Endothelial cell of umbilical vein (primary cell): ENCODE data around the gene OR6X1. TPM values are rescaled to one million over a fixed set of nuclear protein-coding genes. Genes with fewer than 3 reads are reported as not detected.
"Not testable (repeated sequence)": the region's sequence is repeated elsewhere in the genome, so short reads cannot be mapped to it uniquely, and the experiment has no call there.

Experiments used
- BruUV-seq: library from RNA; stranded (reverse); fragments of 400-500 nt; replicated peaks from 2 replicates; lab custom pipeline; 2021; lab: Mats Ljungman, UMichigan
- CTCF ChIA-PET: fragments of 300-600, 350-600 bp; sonication (Branson Sonifier 250); formaldehyde crosslinking; loops from one replicate; lab custom pipeline; 2021; ENCODE audit warnings: antibody characterized with exemption, inconsistent platforms; lab: Charles Lee
- POLR2A ChIA-PET: fragments of 300-600, 350-600 bp; sonication (Branson Sonifier 250); formaldehyde crosslinking; loops from one replicate; lab custom pipeline; 2021; ENCODE audit warnings: antibody characterized with exemption, inconsistent platforms; lab: Charles Lee
- DNase-seq: peaks from one replicate; pipeline ENCODE4 v3.0.0-alpha.2; 2011; ENCODE audit warnings: low read depth, low spot score
- FAIRE-seq: peaks from 2 replicates; lab custom pipeline; 2011; peaks lifted over from hg19 to GRCh38; lab: Jason Lieb, UNC
- H2AFZ ChIP-seq: 2 replicates; pipeline ENCODE4 v1.6.0; 2012; ENCODE audit warnings: low read depth, low read length, control low read depth, inconsistent platforms
- H3K27ac ChIP-seq: 2 replicates; pipeline ENCODE4 v1.5.1; 2011; ENCODE audit warnings: low read depth, mild to moderate bottlenecking, control low read depth, low read length, moderate library complexity; ENCODE audit not compliant: insufficient read depth
- H3K27me3 ChIP-seq, 2 experiments: 2 replicates each; pipeline versions ENCODE4 v1.6.0 to v1.6.1; 2011; ENCODE audit warnings: low read length in 2 of 2, mixed read lengths in 1 of 2; ENCODE audit not compliant: control insufficient read depth in 2 of 2, insufficient read depth in 2 of 2
- H3K36me3 ChIP-seq, 2 experiments: 2 replicates in 1 of 2; 3 replicates in 1 of 2; pipeline ENCODE4 v1.5.1; 2011; ENCODE audit warnings: low read length in 2 of 2, mild to moderate bottlenecking in 1 of 2, moderate library complexity in 1 of 2; ENCODE audit not compliant: control insufficient read depth in 2 of 2, insufficient read depth in 2 of 2; ENCODE audit errors: extremely low read depth in 1 of 2
- H3K4me1 ChIP-seq: 3 replicates; pipeline ENCODE4 v1.5.1; 2011; ENCODE audit warnings: mild to moderate bottlenecking, low read length; ENCODE audit not compliant: control insufficient read depth, insufficient read depth; ENCODE audit errors: extremely low read depth
- H3K4me2 ChIP-seq: 2 replicates; pipeline ENCODE4 v1.6.1; 2011; ENCODE audit warnings: low read length, control low read depth, mixed read lengths; ENCODE audit not compliant: insufficient read depth
- H3K4me3 ChIP-seq, 3 experiments: fragments of 200-600 bp in 1 of 3; sonication (generic), shearing (Covaris generic) in 1 of 3; replicated peaks in 1 of 3; 2 replicates each; pipeline ENCODE4 v1.5.1; 2011 to 2016; ENCODE audit warnings: control low read depth in 3 of 3, low read length in 3 of 3, mild to moderate bottlenecking in 2 of 3, inconsistent platforms in 1 of 3, low read depth in 1 of 3, moderate library complexity in 1 of 3; ENCODE audit not compliant: insufficient read depth in 1 of 3
- H3K79me2 ChIP-seq: 2 replicates; pipeline ENCODE4 v1.6.0; 2012; ENCODE audit warnings: low read length, inconsistent platforms; ENCODE audit not compliant: control insufficient read depth, insufficient read depth
- H3K9ac ChIP-seq: replicated peaks from 2 replicates; pipeline ENCODE3; 2011; ENCODE audit warnings: low read length, control low read depth; ENCODE audit not compliant: insufficient read depth; ENCODE audit errors: extremely low read depth
- H3K9me1 ChIP-seq: replicated peaks from 3 replicates; pipeline ENCODE4 v1.6.0; 2011; ENCODE audit warnings: mild to moderate bottlenecking, low read length; ENCODE audit not compliant: control insufficient read depth, insufficient read depth; ENCODE audit errors: extremely low read depth
- H3K9me3 ChIP-seq: replicated peaks from 2 replicates; pipeline ENCODE4 v1.5.1; 2012; ENCODE audit warnings: low read length, inconsistent platforms; ENCODE audit not compliant: control insufficient read depth, insufficient read depth
- H4K20me1 ChIP-seq: replicated peaks from 2 replicates; pipeline ENCODE3; 2011; ENCODE audit warnings: mild to moderate bottlenecking, low read length; ENCODE audit not compliant: control insufficient read depth, insufficient read depth; ENCODE audit errors: extremely low read depth
- CTCF ChIP-seq, 2 donors: IDR thresholded peaks; 1 replicate in 1 of 2; 2 replicates in 1 of 2; pipeline ENCODE4 v1.5.1; 2011; ENCODE audit warnings: low read length in 2 of 2, mild to moderate bottlenecking in 2 of 2, moderate library complexity in 2 of 2, control low read depth in 1 of 2, inconsistent platforms in 1 of 2, low read depth in 1 of 2; ENCODE audit not compliant: insufficient read depth in 1 of 2; ENCODE audit errors: extremely low read depth in 1 of 2
- EZH2 ChIP-seq: IDR thresholded peaks from 2 replicates; pipeline ENCODE4 v1.6.1; 2012; ENCODE audit warnings: borderline replicate concordance, low read depth, mild to moderate bottlenecking, moderate library complexity, low read length, inconsistent platforms; ENCODE audit not compliant: severe bottlenecking
- FOS ChIP-seq: IDR thresholded peaks from 2 replicates; pipeline ENCODE4 v1.6.1; 2011; ENCODE audit warnings: mild to moderate bottlenecking, low read length, moderate library complexity, borderline replicate concordance; ENCODE audit not compliant: insufficient read depth
- GATA2 ChIP-seq: IDR thresholded peaks from 2 replicates; pipeline ENCODE4 v1.7.0; 2011; ENCODE audit warnings: low read depth, mild to moderate bottlenecking, moderate library complexity, mixed read lengths, low read length; ENCODE audit not compliant: insufficient read length, insufficient read depth
- JUN ChIP-seq: IDR thresholded peaks from 2 replicates; pipeline ENCODE4 v1.6.1; 2011; ENCODE audit warnings: borderline replicate concordance, low read depth; ENCODE audit not compliant: insufficient read length, insufficient read depth
- MAX ChIP-seq: IDR thresholded peaks from 2 replicates; pipeline ENCODE4 v1.6.1; 2011; ENCODE audit not compliant: insufficient read depth, insufficient read length
- MYC ChIP-seq: IDR thresholded peaks from one replicate; pipeline ENCODE4 v1.6.1; 2011; ENCODE audit warnings: mild to moderate bottlenecking, low read depth, low read length
- POLR2A ChIP-seq: IDR thresholded peaks from 2 replicates; pipeline ENCODE4 v1.6.1; 2012; ENCODE audit warnings: low read depth, mild to moderate bottlenecking, control low read depth, low read length
- POLR2AphosphoS5 ChIP-seq: IDR thresholded peaks from 2 replicates; pipeline ENCODE4 v1.6.1; 2012; ENCODE audit warnings: low read depth, mild to moderate bottlenecking, control low read depth, low read length, moderate library complexity; ENCODE audit not compliant: insufficient read depth
- dilution Hi-C: fragments of 300-500 bp; cut with MboI; formaldehyde crosslinking; loops from one replicate; pipeline ENCODE4 v1.15.0; 2019; ENCODE audit warnings: low sequenced_read_pairs; ENCODE audit not compliant: extremely low pct_ligation_motif_present
- intact Hi-C: fragments of 100-400 bp; cut with micrococcal nuclease; formaldehyde crosslinking; loops from one replicate; pipeline ENCODE4 v1.10.0; 2022
- polyA plus RNA-seq, 4 experiments: library from polyadenylated mRNA; depleted of rRNA in 3 of 4; stranded (reverse) in 3 of 4; unstranded in 1 of 4; fragments of >200 nt; gene quantifications; 2 replicates each; pipeline versions ENCODE4 v1.2.1 to v1.2.3, GENCODE V29; 2011 to 2012; ENCODE audit warnings: missing spikeins in 1 of 4
- total RNA-seq: library from RNA; stranded (reverse); gene quantifications from 2 replicates; pipeline ENCODE4 v1.2.3, GENCODE V29; 2021

OR6X1 gene
- total and polyA plus RNA-seq, 2 donors (not counting 3 experiments of a cell fraction or from before 2014, with no cell fraction given), result not detected

- Histone ChIP-seq H3K27ac (no peak overlapping the region), H3K4me3 (no peak overlapping the region), H3K4me1 (no peaks in the 10 kb centered on the region), H3K9me3 (no peaks in the 10 kb centered on the region), H4K20me1 (no peaks in the 10 kb centered on the region), H3K27me3 (no peaks in the 10 kb centered on the region), H3K9ac (no peak overlapping the region), H3K79me2 (no peaks in the 10 kb centered on the region), H3K9me1 (no peaks in the 10 kb centered on the region), H3K36me3 (no peaks in the 10 kb centered on the region), H2AFZ (no peak overlapping the region), H3K4me2 (no peak overlapping the region)
- ChIA-PET POLR2A (no interaction called here), CTCF (no interaction called here)
- intact Hi-C loops (no loop called here), dilution Hi-C loops (no loop called here)
- DNase-seq, result no peak
- no peak for FAIRE-seq
- no peak for TF ChIP-seq POLR2A
- TF ChIP-seq MYC, result no peak
- TF ChIP-seq JUN, result no peak
- TF ChIP-seq POLR2AphosphoS5, result no peak
- TF ChIP-seq FOS, result no peak
- no TSS peak for BruUV-seq
Measured at GRCh38 chr11:123753110-123753509, 1.2 kb downstream of the OR6X1 start.

- Histone ChIP-seq H3K4me3 (no peak overlapping the region), H3K4me2 (no peak overlapping the region), H3K4me1 (no peaks in the 10 kb centered on the region), H3K27ac (no peak overlapping the region), H3K9ac (no peak overlapping the region), H2AFZ (no peak overlapping the region), H3K9me1 (no peaks in the 10 kb centered on the region), H3K36me3 (no peaks in the 10 kb centered on the region), H3K9me3 (no peaks in the 10 kb centered on the region), H4K20me1 (no peaks in the 10 kb centered on the region), H3K27me3 (no peaks in the 10 kb centered on the region), H3K79me2 (no peaks in the 10 kb centered on the region)
- ChIA-PET CTCF (no interaction called here), POLR2A (no interaction called here)
- intact Hi-C loops (no loop called here), dilution Hi-C loops (no loop called here)
- FAIRE-seq, result no peak
- BruUV-seq, result no TSS peak
- TF ChIP-seq EZH2 (no peak), POLR2A (no peak), MYC (no peak), JUN (no peak), GATA2 (no peak), MAX (no peak), POLR2AphosphoS5 (no peak), CTCF (IDR thresholded peaks at IDR 0.05; ENCODE audit: extremely low read depth in 1 of 2, insufficient read depth in 1 of 2, low read depth in 1 of 2, low read length in 2 of 2) (no peak), FOS (no peak)
- no peak for DNase-seq
Measured at GRCh38 chr11:123751781-123752180, 2.5 kb downstream of the OR6X1 start.

- dilution Hi-C loops, H3K9me1 ChIP-seq, FAIRE-seq, H3K36me3 ChIP-seq, CTCF ChIA-PET, POLR2A ChIA-PET, H3K27me3 ChIP-seq, DNase-seq, H3K27ac ChIP-seq, intact Hi-C loops, H3K4me2 ChIP-seq, H2AFZ ChIP-seq, H3K4me1 ChIP-seq, H3K9ac ChIP-seq, H4K20me1 ChIP-seq, H3K9me3 ChIP-seq, H3K4me3 ChIP-seq, H3K79me2 ChIP-seq, BruUV-seq: not testable (repeated sequence)
Measured at GRCh38 chr11:123748349-123748748, 6.0 kb downstream of the OR6X1 start.
